K562 (cell line): ENCODE results near the gene EXOSC6.
"Not testable (repeated sequence)": the region's sequence is repeated elsewhere in the genome, so short reads cannot be mapped to it uniquely, and the experiment has no call there.

Experiments used
- FOXA1 ChIP-seq: fragments of 450-650 bp; IDR thresholded peaks from 2 replicates; pipeline ENCODE4 v1.6.1; 2016; ENCODE audit warnings: mild to moderate bottlenecking, borderline replicate concordance
- NR1H2 ChIP-seq: sonication (generic); formaldehyde crosslinking; IDR thresholded peaks from 2 replicates; pipeline ENCODE4 v1.4.0; 2020; ENCODE audit warnings: mild to moderate bottlenecking, missing genetic modification reagents
- RAD21 ChIP-seq, 2 experiments: fragments of 250-450 bp in 1 of 2; fragments of 450-650 bp in 1 of 2; sonication (Bioruptor Pico) in 1 of 2; formaldehyde crosslinking in 1 of 2; IDR thresholded peaks in 1 of 2; conservative IDR thresholded peaks in 1 of 2; 2 replicates each; pipeline versions ENCODE4 v1.4.0 to v1.8.0; 2020 to 2022; ENCODE audit warnings: mild to moderate bottlenecking in 2 of 2, moderate library complexity in 1 of 2
- SLC30A9 ChIP-seq: fragments of 250-450 bp; sonication (Bioruptor Pico); IDR thresholded peaks from 2 replicates; pipeline ENCODE4 v1.8.0; 2022; ENCODE audit warnings: mild to moderate bottlenecking, moderate library complexity

DNA sequence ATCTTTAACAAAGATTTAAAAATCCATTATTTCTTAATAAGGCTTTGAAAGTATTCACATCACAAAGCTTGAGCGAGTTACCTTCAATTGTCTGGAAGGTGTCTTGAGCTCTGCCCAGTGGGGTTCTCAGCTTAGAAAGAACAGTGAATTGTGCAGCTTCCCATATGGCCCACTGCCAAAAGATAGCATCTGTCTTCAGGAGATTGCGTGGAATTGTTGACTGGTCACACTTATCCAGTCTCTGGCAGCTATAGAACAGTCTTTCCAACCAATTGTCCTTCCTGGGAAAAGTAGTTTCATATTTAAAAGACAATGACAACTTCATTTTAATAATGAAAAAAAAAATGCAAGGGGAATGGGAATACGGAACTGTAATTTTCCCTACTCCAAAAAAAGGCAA is 19.9 kb downstream of the EXOSC6 start:
- TF ChIP-seq RAD21 (CRISPR knock-in tag; conservative IDR thresholded peaks at IDR 0.05 in 1 of 2, IDR thresholded peaks at IDR 0.05 in 1 of 2); NR1H2; SLC30A9 (CRISPR knock-in tag); FOXA1: not testable (repeated sequence)
